D341Med (cell line): ENCODE results near the gene SEC23B.

Experiments used
- DNase-seq: peaks from one replicate; pipeline ENCODE4 v3.0.0; 2012; ENCODE audit warnings: low spot score

The SEC23B gene

GRCh38 chr20:18588574-18588933 lies 80.8 kb downstream of the SEC23B start:
- DNase-seq: peak; percentile 48

GRCh38 chr20:18589941-18590674 lies 82.4 kb downstream of the SEC23B start:
- no peak for DNase-seq

- DNase-seq: no peak
These were observed 88.5 kb downstream of the SEC23B start for GRCh38 chr20:18596270-18596669.

- no peak for DNase-seq
These were observed 102.0 kb downstream of the SEC23B start for GRCh38 chr20:18609741-18610140.
